ENCODE measurements around the gene SCYL2. TPM values are rescaled to one million over a fixed set of nuclear protein-coding genes. Genes with fewer than 3 reads are reported as not detected.

Gene SCYL2
- total RNA-seq, 2 experiments from 2014 or later: 37.5 to 40.8 TPM

DNA sequence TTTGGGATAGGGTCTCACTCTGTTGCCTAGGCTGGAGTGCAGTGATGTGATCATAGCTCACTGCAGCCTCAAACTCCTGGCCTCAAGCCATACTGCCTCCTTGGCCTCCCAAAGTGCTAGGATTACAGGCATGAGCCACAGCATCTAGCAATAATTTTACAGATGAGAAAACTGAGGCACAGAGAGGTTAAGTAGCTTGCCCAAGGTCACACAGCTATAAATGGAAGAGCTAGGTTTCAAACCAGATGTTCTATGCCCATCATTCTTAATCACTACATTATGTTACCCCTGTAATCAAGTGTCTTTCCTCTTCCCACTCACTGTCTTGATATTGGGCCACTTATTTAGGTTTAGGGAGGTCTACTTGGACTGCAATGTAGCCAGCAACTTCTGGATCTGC is 93.5 kb downstream of the SCYL2 start:
- Mint-ChIP-seq H3K4me3 (no peak overlapping the region), H3K4me1 (ENCODE audit: low read depth) (no peaks in the 10 kb centered on the region), H3K27ac (no peak overlapping the region), H3K9me3 (no peaks in the 10 kb centered on the region), H3K27me3 (peaks cover 60% of the 10 kb centered on the region), H3K36me3 (ENCODE audit: low read depth) (no peaks in the 10 kb centered on the region)
- intact Hi-C loops (cut with DNase I, micrococcal nuclease): no loop called here
- no peak for ATAC-seq (ENCODE audit: poor library complexity)
- Histone ChIP-seq H3K4me1 (ENCODE audit: insufficient read depth, low read length) (no peaks in the 10 kb centered on the region), H3K4me3 (ENCODE audit: low read length) (no peak overlapping the region), H3K36me3 (ENCODE audit: insufficient read depth, low read length) (no peaks in the 10 kb centered on the region), H3K27ac (ENCODE audit: low read depth in 1 of 2, low read length in 2 of 2) (no peak overlapping the region), H3K9me3 (ENCODE audit: control insufficient read depth in 1 of 2, insufficient read depth in 1 of 2, low read length in 2 of 2) (no peaks in the 10 kb centered on the region), H3K27me3 (ENCODE audit: control insufficient read depth in 1 of 2, insufficient read depth in 2 of 2, low read length in 2 of 2) (peaks cover 5 to 15% of the 10 kb centered on the region in 2 experiments)
- no peak for DNase-seq
- ChIA-PET CTCF (no interaction called here), POLR2A (no interaction called here)
- TF ChIP-seq, protein P1, sequence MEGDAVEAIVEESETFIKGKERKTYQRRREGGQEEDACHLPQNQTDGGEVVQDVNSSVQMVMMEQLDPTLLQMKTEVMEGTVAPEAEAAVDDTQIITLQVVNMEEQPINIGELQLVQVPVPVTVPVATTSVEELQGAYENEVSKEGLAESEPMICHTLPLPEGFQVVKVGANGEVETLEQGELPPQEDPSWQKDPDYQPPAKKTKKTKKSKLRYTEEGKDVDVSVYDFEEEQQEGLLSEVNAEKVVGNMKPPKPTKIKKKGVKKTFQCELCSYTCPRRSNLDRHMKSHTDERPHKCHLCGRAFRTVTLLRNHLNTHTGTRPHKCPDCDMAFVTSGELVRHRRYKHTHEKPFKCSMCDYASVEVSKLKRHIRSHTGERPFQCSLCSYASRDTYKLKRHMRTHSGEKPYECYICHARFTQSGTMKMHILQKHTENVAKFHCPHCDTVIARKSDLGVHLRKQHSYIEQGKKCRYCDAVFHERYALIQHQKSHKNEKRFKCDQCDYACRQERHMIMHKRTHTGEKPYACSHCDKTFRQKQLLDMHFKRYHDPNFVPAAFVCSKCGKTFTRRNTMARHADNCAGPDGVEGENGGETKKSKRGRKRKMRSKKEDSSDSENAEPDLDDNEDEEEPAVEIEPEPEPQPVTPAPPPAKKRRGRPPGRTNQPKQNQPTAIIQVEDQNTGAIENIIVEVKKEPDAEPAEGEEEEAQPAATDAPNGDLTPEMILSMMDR (IDR thresholded peaks at IDR 0.05): no peak

DNA sequence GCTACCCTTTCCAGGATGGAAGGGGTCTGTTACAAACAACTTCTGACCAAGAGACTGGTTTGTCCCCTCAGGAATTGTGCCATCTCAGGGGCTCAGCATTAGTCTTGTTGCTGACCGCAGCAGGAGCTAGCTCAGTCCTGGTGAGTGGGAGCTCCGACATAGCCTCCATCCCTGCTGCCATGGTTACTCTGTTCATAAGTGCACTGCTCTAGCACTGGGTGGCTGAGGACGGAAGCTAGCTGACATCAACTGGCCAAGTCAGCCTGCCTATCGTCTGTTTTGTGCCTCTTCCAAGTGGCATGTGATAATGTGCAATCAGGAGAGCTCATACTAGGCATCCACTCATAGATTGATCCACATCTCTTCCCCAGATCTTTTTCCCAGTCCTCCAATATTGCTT is 97.3 kb downstream of the SCYL2 start:
- no peak overlapping the region for H3K4me3 ChIP-seq (ENCODE audit: low read length)
- ChIA-PET POLR2A (no interaction called here), CTCF (no interaction called here)
- no peaks in the 10 kb centered on the region for H3K4me1 Mint-ChIP-seq (ENCODE audit: low read depth)
- no peaks in the 10 kb centered on the region for H3K4me1 ChIP-seq (ENCODE audit: insufficient read depth, low read length)
- DNase-seq (no peak), ATAC-seq (ENCODE audit: poor library complexity) (no peak)
- H3K27ac Mint-ChIP-seq: no peak overlapping the region
- H3K9me3 Mint-ChIP-seq: no peaks in the 10 kb centered on the region
- H3K27ac ChIP-seq (ENCODE audit: low read depth in 1 of 2, low read length in 2 of 2): no peak overlapping the region
- no peaks in the 10 kb centered on the region for H3K36me3 ChIP-seq (ENCODE audit: insufficient read depth, low read length)
- H3K27me3 ChIP-seq (ENCODE audit: control insufficient read depth in 1 of 2, insufficient read depth in 2 of 2, low read length in 2 of 2): peaks cover 4 to 6% of the 10 kb centered on the region in 2 experiments
- intact Hi-C loops (cut with DNase I, micrococcal nuclease): no loop called here
- H3K4me3 Mint-ChIP-seq: no peak overlapping the region
- H3K9me3 ChIP-seq (ENCODE audit: control insufficient read depth in 1 of 2, insufficient read depth in 1 of 2, low read length in 2 of 2): no peaks in the 10 kb centered on the region
- TF ChIP-seq, protein P1 (IDR thresholded peaks at IDR 0.05): no peak
- H3K27me3 Mint-ChIP-seq: peaks cover 42% of the 10 kb centered on the region
- H3K36me3 Mint-ChIP-seq (ENCODE audit: low read depth): no peaks in the 10 kb centered on the region

DNA sequence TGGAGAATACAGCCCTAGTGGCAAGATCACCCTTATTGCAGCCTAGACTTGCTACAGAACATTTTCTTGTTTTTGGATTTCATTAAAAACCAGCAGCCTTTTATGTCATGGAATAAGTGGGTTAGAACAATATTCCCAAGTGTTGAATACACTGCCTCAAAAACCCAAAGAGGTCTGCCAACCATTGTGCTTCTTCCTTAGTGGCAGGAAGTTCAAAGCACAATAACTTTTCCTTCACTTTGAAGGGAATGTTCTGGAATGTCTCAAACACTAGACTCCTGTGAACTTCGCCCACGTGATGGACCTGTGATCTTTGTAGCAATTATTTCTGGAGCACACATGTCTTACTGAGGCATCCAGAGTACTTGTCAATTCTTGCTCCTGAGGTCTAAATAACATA is 98.4 kb downstream of the SCYL2 start:
- Mint-ChIP-seq H3K27me3 (peaks cover 32% of the 10 kb centered on the region), H3K36me3 (ENCODE audit: low read depth) (no peaks in the 10 kb centered on the region), H3K27ac (no peak overlapping the region), H3K4me1 (ENCODE audit: low read depth) (no peaks in the 10 kb centered on the region), H3K9me3 (no peaks in the 10 kb centered on the region), H3K4me3 (no peak overlapping the region)
- Histone ChIP-seq H3K4me3 (ENCODE audit: low read length) (no peak overlapping the region), H3K4me1 (ENCODE audit: insufficient read depth, low read length) (no peaks in the 10 kb centered on the region), H3K36me3 (ENCODE audit: insufficient read depth, low read length) (no peaks in the 10 kb centered on the region), H3K27ac (ENCODE audit: low read depth in 1 of 2, low read length in 2 of 2) (no peak overlapping the region), H3K9me3 (ENCODE audit: control insufficient read depth in 1 of 2, insufficient read depth in 1 of 2, low read length in 2 of 2) (no peaks in the 10 kb centered on the region), H3K27me3 (ENCODE audit: control insufficient read depth in 1 of 2, insufficient read depth in 2 of 2, low read length in 2 of 2) (peaks cover 4 to 6% of the 10 kb centered on the region in 2 experiments)
- POLR2A ChIA-PET: no interaction called here
- TF ChIP-seq, protein P1 (IDR thresholded peaks at IDR 0.05): no peak
- ATAC-seq (ENCODE audit: poor library complexity): no peak
- CTCF ChIA-PET: no interaction called here
- DNase-seq: no peak
- intact Hi-C loops (cut with DNase I, micrococcal nuclease): no loop called here

Data from CD4-positive, alpha-beta T cell (primary cell).